Loucy (cell line): Measurements from ENCODE around the gene GAS7.

Source experiments
- H2AFZ ChIP-seq: fragments of 200-600 bp; sonication (generic); 2 replicates; pipeline ENCODE4 v1.6.0; 2016; ENCODE audit warnings: antibody characterized with exemption, mild to moderate bottlenecking, low read length, moderate library complexity
- H3F3A ChIP-seq: fragments of 200-600 bp; 2 replicates; pipeline ENCODE4 v1.6.0; 2016; ENCODE audit warnings: antibody characterized with exemption, low read depth, mild to moderate bottlenecking
- H3K27me3 ChIP-seq: fragments of 200-600 bp; sonication (generic); 2 replicates; pipeline ENCODE4 v1.6.1; 2014; ENCODE audit warnings: low read length, mild to moderate bottlenecking; ENCODE audit not compliant: insufficient read depth, poor library complexity, severe bottlenecking
- H3K36me3 ChIP-seq: fragments of 200-600 bp; sonication (generic); 2 replicates; pipeline ENCODE4 v1.6.1; 2016; ENCODE audit warnings: low read length; ENCODE audit not compliant: insufficient read depth
- H3K4me1 ChIP-seq: fragments of 200-600 bp; sonication (generic); 2 replicates; pipeline ENCODE4 v1.5.1; 2014; ENCODE audit warnings: low read length, mild to moderate bottlenecking; ENCODE audit not compliant: insufficient read depth, poor library complexity, severe bottlenecking
- H3K4me2 ChIP-seq: fragments of 200-600 bp; sonication (generic); 2 replicates; pipeline ENCODE4 v1.6.0; 2014; ENCODE audit warnings: antibody characterized with exemption, low read length, low read depth, mild to moderate bottlenecking; ENCODE audit not compliant: poor library complexity, severe bottlenecking
- H3K4me3 ChIP-seq: fragments of 200-600 bp; sonication (generic); 2 replicates; pipeline ENCODE4 v1.5.1; 2014; ENCODE audit warnings: low read length, mild to moderate bottlenecking, mixed read lengths; ENCODE audit not compliant: poor library complexity, severe bottlenecking
- H3K79me2 ChIP-seq: fragments of 200-600 bp; sonication (generic); 2 replicates; pipeline ENCODE4 v1.6.1; 2014; ENCODE audit warnings: low read length; ENCODE audit not compliant: insufficient read depth
- H3K9ac ChIP-seq: fragments of 200-600 bp; sonication (generic); 2 replicates; pipeline ENCODE4 v1.6.0; 2014; ENCODE audit warnings: mild to moderate bottlenecking, low read depth, low read length, moderate library complexity; ENCODE audit not compliant: poor library complexity, severe bottlenecking
- H3K9me2 ChIP-seq: fragments of 200-600 bp; sonication (generic); replicated peaks from 2 replicates; pipeline ENCODE4 v1.6.1; 2016; ENCODE audit warnings: low read depth, low read length, mixed read lengths
- H3K9me3 ChIP-seq: fragments of 200-600 bp; sonication (generic); 2 replicates; pipeline ENCODE4 v1.6.1; 2014; ENCODE audit warnings: mild to moderate bottlenecking, antibody characterized with exemption, low read length, low read depth; ENCODE audit not compliant: insufficient read depth
- H4K20me1 ChIP-seq: fragments of 200-600 bp; sonication (generic); 2 replicates; pipeline ENCODE4 v1.6.0; 2014; ENCODE audit warnings: antibody characterized with exemption, low read length, mild to moderate bottlenecking; ENCODE audit not compliant: insufficient read depth, poor library complexity, severe bottlenecking
- CTCF ChIP-seq: fragments of 200-600 bp; sonication (generic); conservative IDR thresholded peaks from 2 replicates; pipeline ENCODE4 v1.5.1; 2014; ENCODE audit warnings: mild to moderate bottlenecking, antibody characterized with exemption, low read length
- EZH2phosphoT487 ChIP-seq: fragments of 200-600 bp; IDR thresholded peaks from 2 replicates; pipeline ENCODE4 v1.6.1; 2018; ENCODE audit warnings: antibody characterized with exemption, mild to moderate bottlenecking, moderate library complexity, borderline replicate concordance

Gene GAS7

GRCh38 chr17:10064536-10064935 is 133.9 kb downstream of the GAS7 start:
- Histone ChIP-seq H4K20me1 (no peaks in the 10 kb centered on the region), H3F3A (0 out of 2 replicates have a peak, but pooled peaks cover 5% of the 10 kb centered on the region), H3K9me3 (no peaks in the 10 kb centered on the region; the same call in 1 of the 2 replicates), H3K4me3 (no peak overlapping the region), H3K79me2 (peaks cover 94% of the 10 kb centered on the region), H3K9ac (peak overlapping the region; percentile 2), H3K27me3 (no peaks in the 10 kb centered on the region), H3K4me2 (peak overlapping the region; percentile 47), H3K36me3 (0 out of 2 replicates have a peak, but pooled peaks cover 4% of the 10 kb centered on the region), H2AFZ (no peak overlapping the region), H3K9me2 (no peaks in the 10 kb centered on the region), H3K4me1 (peaks cover 40% of the 10 kb centered on the region)
- TF ChIP-seq EZH2phosphoT487 (no peak), CTCF (no peak)

GRCh38 chr17:10063730-10064241 is 134.6 kb downstream of the GAS7 start:
- Histone ChIP-seq H3K9me3 (no peaks in the 10 kb centered on the region; the same call in 1 of the 2 replicates), H4K20me1 (no peaks in the 10 kb centered on the region), H2AFZ (no peak overlapping the region), H3K4me3 (peak overlapping the region; percentile 35), H3K36me3 (0 out of 2 replicates have a peak, but pooled peaks cover 4% of the 10 kb centered on the region), H3K27me3 (no peaks in the 10 kb centered on the region), H3F3A (0 out of 2 replicates have a peak, but pooled peaks cover 5% of the 10 kb centered on the region), H3K79me2 (peaks cover 94% of the 10 kb centered on the region), H3K4me2 (peak overlapping the region; percentile 47), H3K9me2 (no peaks in the 10 kb centered on the region), H3K4me1 (peaks cover 40% of the 10 kb centered on the region), H3K9ac (peak overlapping the region; percentile 2)
- TF ChIP-seq EZH2phosphoT487 (no peak), CTCF (no peak)

GRCh38 chr17:10062691-10063385 is 135.6 kb downstream of the GAS7 start:
- TF ChIP-seq EZH2phosphoT487 = no peak
- TF ChIP-seq CTCF = no peak
- peak overlapping the region; percentile 35 for H3K4me3 ChIP-seq

More at GRCh38 chr17:10062691-10063385, 135.6 kb downstream of the GAS7 start:
- Histone ChIP-seq H3F3A (0 out of 2 replicates have a peak, but pooled peaks cover 5% of the 10 kb centered on the region), H3K4me1 (peaks cover 40% of the 10 kb centered on the region), H3K27me3 (no peaks in the 10 kb centered on the region), H3K4me2 (peak overlapping the region; percentile 47), H4K20me1 (no peaks in the 10 kb centered on the region), H3K79me2 (peaks cover 92% of the 10 kb centered on the region), H3K36me3 (0 out of 2 replicates have a peak, but pooled peaks cover 4% of the 10 kb centered on the region), H3K9me2 (no peaks in the 10 kb centered on the region), H2AFZ (no peak overlapping the region), H3K9ac (peak overlapping the region; percentile 2), H3K9me3 (no peaks in the 10 kb centered on the region; the same call in 1 of the 2 replicates)
